ENCODE measurements around the gene ZBED1. TPM values are rescaled to one million over a fixed set of nuclear protein-coding genes. Genes with fewer than 3 reads are reported as not detected.

Gene ZBED1
- total and polyA plus RNA-seq, 9 of the 15 experiments (the other 6 are each of a cell fraction or from before 2014, with no cell fraction given), result 0.61 to 27.6 (median 13.9) TPM

Other genes with a start within 250 kb of the ZBED1 start
- 6.5 and 6.9 TPM in 2 replicates for gene DHRSX, start within 50 bp of the ZBED1 start, total RNA-seq (2014; rRNA removed)
- gene DHRSX, start within 50 bp of the ZBED1 start, total RNA-seq (2014; rRNA removed; fragmentation: Illumina TruSeq; extraction: Trizol), result 3.4 and 3.6 TPM in 2 replicates
- gene DHRSX, start within 50 bp of the ZBED1 start, total RNA-seq (2015; rRNA removed; fragmentation: Illumina TruSeq; extraction: Trizol), result 3.6 and 4.5 TPM in 2 replicates
- gene DHRSX, start within 50 bp of the ZBED1 start, total RNA-seq (2021), result 10.5 and 11.0 TPM in 2 replicates
- 6.5 and 8.6 TPM in 2 replicates for gene DHRSX, start within 50 bp of the ZBED1 start, polyA plus RNA-seq (2011; rRNA removed)
- 7.2 and 8.7 TPM in 2 replicates for gene DHRSX, start within 50 bp of the ZBED1 start, polyA plus RNA-seq (2014; fragmentation: Illumina TruSeq; extraction: Trizol)
- gene DHRSX, start within 50 bp of the ZBED1 start, polyA plus RNA-seq (2014; fragmentation: Nextera tagmentation; extraction: Ambion mirVana), result 1 to 10 TPM in 1 of 2 experiments, under 1 TPM in 1; 0.59 to 1.0 TPM
- gene DHRSX, start within 50 bp of the ZBED1 start, polyA plus RNA-seq (2014; rRNA removed), result 6.2 and 7.8 TPM in 2 replicates
- gene CD99, start 190.3 kb upstream of the ZBED1 start, total RNA-seq (2014; rRNA removed), result 46.4 and 55.3 TPM in 2 replicates
- 23.6 and 23.9 TPM in 2 replicates for gene CD99, start 190.3 kb upstream of the ZBED1 start, total RNA-seq (2014; rRNA removed; fragmentation: Illumina TruSeq; extraction: Trizol)
- gene CD99, start 190.3 kb upstream of the ZBED1 start, total RNA-seq (2015; rRNA removed; fragmentation: Illumina TruSeq; extraction: Trizol), result 33.3 and 34.5 TPM in 2 replicates
- 41.2 and 42.3 TPM in 2 replicates for gene CD99, start 190.3 kb upstream of the ZBED1 start, total RNA-seq (2021)
- 10.8 and 21.3 TPM in 2 replicates for gene CD99, start 190.3 kb upstream of the ZBED1 start, polyA plus RNA-seq (2011; rRNA removed)
- gene CD99, start 190.3 kb upstream of the ZBED1 start, polyA plus RNA-seq (2014; fragmentation: Illumina TruSeq; extraction: Trizol), result 40.2 and 41.6 TPM in 2 replicates
- 1 to 10 TPM; 5.0 to 5.6 TPM for gene CD99, start 190.3 kb upstream of the ZBED1 start, polyA plus RNA-seq (2014; fragmentation: Nextera tagmentation; extraction: Ambion mirVana)
- gene CD99, start 190.3 kb upstream of the ZBED1 start, polyA plus RNA-seq (2014; rRNA removed), result 38.4 and 41.5 TPM in 2 replicates